Kasumi-1 (cell line): ENCODE measurements around the gene ZNF384.
"Not testable (repeated sequence)": the region's sequence is repeated elsewhere in the genome, so short reads cannot be mapped to it uniquely, and the experiment has no call there.

ENCODE experiments used
- DNase-seq, 2 experiments: peaks; one replicate each; lab custom pipeline; 2025; lab: John Stamatoyannopoulos, UW

Gene ZNF384

GRCh38 chr12:6688999-6689882 is at the start of gene ZNF384:
Gene ZNF384, minus strand, starts transcription at chr12:6689375. Its CDS starts 9,855 bp downstream, at chr12:6679520.
- DNase-seq, result peak; percentile 92 to 95

- DNase-seq, result no peak
These were observed 47.6 kb upstream of the ZNF384 start for GRCh38 chr12:6736754-6737153.

GRCh38 chr12:6735448-6736191 is 46.4 kb upstream of the ZNF384 start:
- DNase-seq, result peak in 1 of 2 experiments; percentile 8

- DNase-seq, result no peak
These were observed 45.6 kb upstream of the ZNF384 start for GRCh38 chr12:6734506-6735387.

- no peak for DNase-seq
These were observed 41.0 kb upstream of the ZNF384 start for GRCh38 chr12:6730169-6730568.

- no peak for DNase-seq
These were observed 40.0 kb upstream of the ZNF384 start for GRCh38 chr12:6729186-6729585.

- DNase-seq, result no peak
These were observed 36.2 kb upstream of the ZNF384 start for GRCh38 chr12:6725350-6725749.

GRCh38 chr12:6724409-6724797 is 35.2 kb upstream of the ZNF384 start:
- DNase-seq, result peak in 1 of 2 experiments; percentile 36

GRCh38 chr12:6723607-6724408 is 34.6 kb upstream of the ZNF384 start, which contains the start of gene COPS7A:
Gene COPS7A, plus strand, starts transcription at chr12:6724046. Its CDS starts 611 bp downstream, at chr12:6724657.
- peak; percentile 93 to 95 for DNase-seq

- DNase-seq, result no peak
These were observed 33.7 kb upstream of the ZNF384 start for GRCh38 chr12:6722863-6723262.

GRCh38 chr12:6716874-6717437 is 27.8 kb upstream of the ZNF384 start:
- no peak for DNase-seq

GRCh38 chr12:6716031-6716873 is 27.1 kb upstream of the ZNF384 start:
- DNase-seq, result not testable (repeated sequence)

- no peak for DNase-seq
These were observed 19.8 kb upstream of the ZNF384 start for GRCh38 chr12:6708960-6709394.

- DNase-seq, result not testable (repeated sequence)
These were observed 19.2 kb upstream of the ZNF384 start for GRCh38 chr12:6708351-6708750.

- no peak for DNase-seq
These were observed 14.5 kb upstream of the ZNF384 start for GRCh38 chr12:6703631-6704030.

- no peak for DNase-seq
These were observed 12.0 kb upstream of the ZNF384 start for GRCh38 chr12:6701078-6701768.

- DNase-seq, result no peak
These were observed 11.5 kb upstream of the ZNF384 start, which contains the start of gene PIANP for GRCh38 chr12:6700646-6701051. Gene PIANP, minus strand, starts transcription at chr12:6700815. Its CDS starts 2,754 bp downstream, at chr12:6698061.

- DNase-seq, result no peak
These were observed 10.9 kb upstream of the ZNF384 start for GRCh38 chr12:6699989-6700645.
